Measurements from ENCODE around the gene TIMM13.
"Not testable (repeated sequence)": the region's sequence is repeated elsewhere in the genome, so short reads cannot be mapped to it uniquely, and the experiment has no call there.

TIMM13 gene

DNA sequence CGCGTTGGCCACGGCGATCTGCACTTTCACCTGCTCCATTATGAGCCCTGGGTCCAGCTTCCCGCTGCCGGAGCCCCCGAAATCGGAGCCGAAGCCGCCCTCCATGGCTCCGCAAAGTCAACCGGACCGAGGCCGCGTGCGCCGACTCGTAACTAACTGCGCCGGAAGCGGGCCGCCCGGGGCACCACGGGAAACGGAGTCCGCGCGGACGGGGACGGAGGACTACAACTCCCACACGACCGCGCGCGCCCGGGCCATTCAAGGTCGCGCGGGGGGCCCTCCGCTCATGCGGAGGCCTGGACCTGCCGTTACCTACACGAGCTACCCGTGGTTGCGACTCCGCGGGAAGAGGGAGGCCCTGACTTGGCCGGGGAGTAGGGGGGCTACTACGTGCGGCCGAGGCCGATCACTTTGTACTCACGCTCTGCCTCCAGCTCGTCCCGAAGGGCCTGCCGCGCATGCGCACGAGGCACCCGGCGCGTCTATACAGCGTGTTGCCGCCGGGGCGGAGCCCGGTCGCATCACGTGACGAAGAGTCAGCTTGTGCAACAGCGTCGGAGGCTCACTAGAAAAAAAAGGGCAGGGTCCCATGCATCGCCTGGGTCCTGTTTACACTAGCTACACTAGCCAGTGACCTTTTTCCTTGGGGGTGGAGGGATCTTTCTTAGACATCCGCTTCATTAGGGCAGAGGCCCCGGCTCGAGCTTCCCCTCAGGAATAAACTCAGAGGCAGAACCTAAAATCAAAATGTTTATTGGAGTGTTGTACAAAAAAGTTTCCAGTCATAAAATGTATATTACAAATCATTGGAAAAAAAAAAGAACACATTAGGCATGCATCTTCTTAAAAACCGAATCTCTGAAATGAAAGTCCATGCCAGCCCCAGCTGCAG, at the start of gene TIMM13:
TIMM13 (minus strand) TSS at position 158 of the 892 bp plus-strand sequence; CDS start at position 105, 53 bp downstream.
- DNase-seq, result peak; percentile 92 to 94 (median 92)

DNA sequence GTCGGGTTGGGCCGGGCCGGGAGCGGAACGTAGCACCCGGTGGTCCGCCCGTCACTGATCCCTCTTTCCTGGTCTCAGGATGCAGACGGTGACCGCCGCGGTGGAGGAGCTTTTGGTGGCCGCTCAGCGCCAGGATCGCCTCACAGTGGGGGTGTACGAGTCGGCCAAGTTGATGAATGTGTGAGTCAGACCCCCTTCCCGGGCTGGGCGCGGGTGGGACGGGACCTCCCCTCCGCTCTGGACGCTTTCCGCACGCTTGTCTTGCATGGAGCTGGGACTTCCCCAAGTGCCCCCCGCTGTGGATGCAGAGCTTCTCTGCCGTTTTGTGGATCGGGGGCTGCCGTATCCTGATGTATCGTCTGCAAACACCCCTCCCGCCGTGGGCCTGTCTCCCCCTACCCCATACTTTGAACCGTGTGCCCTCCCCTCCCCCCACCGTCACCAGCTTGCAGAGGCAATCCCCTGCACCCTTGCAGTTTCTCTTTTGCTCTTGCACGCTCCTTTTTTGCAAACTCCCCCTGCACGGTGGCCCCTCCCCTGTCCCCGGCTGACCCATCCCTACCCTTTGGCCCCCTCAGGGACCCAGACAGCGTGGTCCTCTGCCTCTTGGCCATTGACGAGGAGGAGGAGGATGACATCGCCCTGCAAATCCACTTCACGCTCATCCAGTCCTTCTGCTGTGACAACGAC, 49.2 kb upstream of the TIMM13 start:
- peak; percentile 46 to 65 (median 57) for DNase-seq

DNA sequence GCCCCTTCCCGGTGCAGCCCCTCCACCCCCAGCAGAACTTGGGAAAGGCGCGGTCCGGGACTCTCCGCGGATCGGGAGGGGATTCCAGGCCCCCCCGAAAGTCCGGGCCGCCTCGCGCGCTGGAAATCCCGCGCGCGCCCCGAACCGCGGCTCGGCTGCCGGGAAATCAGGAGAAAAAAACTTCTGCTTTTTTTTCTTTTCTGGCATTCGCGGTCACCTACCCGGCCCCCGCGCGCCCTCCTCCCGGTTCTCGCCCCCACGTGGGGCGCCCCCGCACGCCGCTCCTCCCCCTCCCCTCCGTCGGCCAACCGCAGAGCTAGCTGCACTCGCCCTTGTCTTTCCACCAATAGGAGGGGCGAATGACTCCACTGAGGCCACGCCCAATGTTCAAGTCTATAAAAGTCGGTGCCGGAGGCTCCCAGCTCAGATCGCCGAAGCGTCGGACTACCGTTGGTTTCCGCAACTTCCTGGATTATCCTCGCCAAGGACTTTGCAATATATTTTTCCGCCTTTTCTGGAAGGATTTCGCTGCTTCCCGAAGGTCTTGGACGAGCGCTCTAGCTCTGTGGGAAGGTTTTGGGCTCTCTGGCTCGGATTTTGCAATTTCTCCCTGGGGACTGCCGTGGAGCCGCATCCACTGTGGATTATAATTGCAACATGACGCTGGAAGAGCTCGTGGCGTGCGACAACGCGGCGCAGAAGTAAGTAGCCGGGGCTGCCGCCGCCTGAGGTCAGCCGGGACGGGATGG, 48.5 kb upstream of the TIMM13 start, which contains the start of gene GADD45B:
GADD45B (plus strand) TSS at position 426 of the 749 bp plus-strand sequence; CDS start at position 658, 232 bp downstream.
- DNase-seq, result peak; percentile 93 to 96 (median 95)

DNA sequence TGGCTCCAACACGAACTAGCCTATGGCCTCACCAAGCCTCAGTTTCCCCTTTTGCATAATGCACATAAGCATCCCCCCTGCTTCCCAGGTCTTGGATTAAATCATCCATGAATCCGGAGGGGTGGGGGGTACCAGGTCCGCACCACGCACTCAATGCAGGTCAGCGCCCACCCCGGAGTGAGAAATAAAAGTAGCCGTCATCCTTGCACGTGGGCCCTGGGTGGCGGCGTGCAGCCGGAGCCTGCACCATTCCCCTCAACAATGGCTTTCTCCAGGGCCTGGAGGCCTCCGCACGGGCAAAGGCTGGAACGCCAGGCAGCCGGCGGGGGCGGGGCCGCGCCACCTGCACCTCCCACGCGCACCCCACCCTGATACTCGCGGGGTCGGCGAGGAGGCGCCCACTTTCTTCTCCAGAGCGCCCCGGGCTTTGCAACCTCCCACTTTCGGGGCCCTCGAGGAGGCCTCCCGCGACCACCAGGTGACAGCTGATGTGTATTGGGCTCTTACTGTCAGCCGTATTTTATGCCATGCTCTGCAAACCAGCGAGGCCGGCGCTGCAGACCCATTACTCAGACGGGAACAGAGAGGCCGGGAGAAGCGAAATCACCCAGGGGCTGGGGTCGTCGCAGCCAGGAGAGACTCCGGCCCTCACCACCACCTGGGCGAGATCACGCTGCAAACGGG, 47.8 kb upstream of the TIMM13 start:
- peak; percentile 41 to 61 (median 52) for DNase-seq

DNA sequence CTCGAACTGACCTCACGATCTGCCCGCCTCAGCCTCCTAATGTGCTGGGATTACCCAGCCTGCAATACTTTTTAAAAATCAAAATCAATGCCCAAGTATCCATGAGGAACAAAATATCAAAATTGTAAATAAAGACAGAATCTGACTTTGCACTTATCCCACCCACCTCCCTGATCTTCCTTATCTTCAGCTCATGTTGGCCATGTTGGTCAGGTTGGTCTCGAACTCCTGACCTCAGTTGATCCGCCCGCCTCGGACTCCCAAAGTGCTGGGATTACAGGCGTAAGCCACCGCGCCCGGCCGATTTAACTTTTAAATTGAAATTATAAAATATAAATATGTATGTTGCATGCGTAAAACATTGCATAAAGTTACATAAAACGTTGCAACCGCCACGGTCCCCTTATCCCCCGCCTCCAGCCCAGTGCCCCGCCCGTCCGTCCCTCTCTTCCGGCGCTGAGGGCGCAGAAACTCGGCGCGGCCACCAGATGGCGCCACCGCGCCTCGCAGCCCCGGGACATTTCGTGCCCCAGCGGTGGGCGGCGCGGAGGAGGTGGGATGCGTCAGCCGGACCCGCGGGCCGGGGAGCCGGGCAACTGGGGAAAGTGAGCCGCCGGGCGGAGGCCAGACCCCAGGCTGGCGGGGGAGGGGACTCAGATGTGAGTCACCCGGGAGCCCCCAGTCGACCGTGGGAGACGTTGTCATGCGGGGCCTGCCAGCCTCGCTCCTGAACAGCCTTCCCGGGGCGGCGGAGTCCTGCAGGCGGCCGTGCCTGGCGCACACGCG, 47.0 kb upstream of the TIMM13 start:
- peak; percentile 77 to 80 (median 78) for DNase-seq

DNA sequence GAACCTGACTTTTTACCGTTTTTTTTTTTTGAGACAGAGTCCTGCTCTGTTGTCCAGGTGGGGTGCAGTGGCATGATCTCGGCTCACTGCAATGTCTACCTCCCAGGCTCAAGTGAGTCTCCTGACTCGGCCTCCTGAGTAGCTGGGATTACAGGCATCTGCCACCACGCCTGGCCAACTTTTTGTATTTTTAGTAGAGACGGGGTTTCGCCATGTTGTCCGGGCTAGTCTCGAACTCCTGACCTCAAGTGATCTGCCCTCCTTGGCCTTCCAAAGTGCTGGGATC, 42.5 kb upstream of the TIMM13 start:
- not testable (repeated sequence) for DNase-seq

DNA sequence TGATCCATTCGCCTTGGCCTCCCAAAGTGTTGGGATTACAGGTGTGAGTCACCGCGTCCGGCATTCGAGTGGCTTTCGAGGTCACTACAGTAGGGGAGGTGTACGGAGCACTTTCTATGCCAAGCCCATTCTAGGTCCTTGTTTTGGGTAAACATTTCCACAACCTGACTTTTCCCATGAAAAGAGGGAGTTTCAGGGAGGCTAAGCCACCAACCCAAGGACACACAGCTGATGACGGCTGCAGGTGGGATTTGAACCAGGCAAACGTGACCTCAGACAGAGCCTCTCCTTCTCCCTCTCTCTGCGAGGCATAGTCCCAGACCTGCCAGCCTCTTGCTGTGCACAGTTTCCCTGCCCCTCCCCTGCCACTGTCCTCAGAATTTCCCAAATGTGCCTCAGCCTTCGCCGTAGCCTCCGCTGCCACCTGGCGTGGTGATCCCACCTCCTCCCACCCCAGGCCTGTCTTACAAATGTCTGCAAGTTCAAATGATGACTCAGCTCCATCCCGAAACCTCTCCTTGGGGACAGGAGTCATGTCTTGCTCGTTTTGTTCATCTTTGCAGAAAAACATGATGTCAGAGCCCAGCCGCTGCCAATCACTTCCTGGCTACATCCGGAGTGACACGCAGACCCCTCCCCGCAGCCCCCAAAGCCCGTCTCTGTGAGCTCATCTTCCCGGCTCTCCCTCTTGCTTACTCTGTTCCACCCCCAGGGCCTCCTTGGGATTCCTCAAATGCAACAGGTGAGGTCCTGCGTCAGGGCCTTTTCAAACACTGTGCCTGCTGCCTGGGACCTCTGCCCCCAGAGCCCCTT, 41.9 kb upstream of the TIMM13 start:
- no peak for DNase-seq

DNA sequence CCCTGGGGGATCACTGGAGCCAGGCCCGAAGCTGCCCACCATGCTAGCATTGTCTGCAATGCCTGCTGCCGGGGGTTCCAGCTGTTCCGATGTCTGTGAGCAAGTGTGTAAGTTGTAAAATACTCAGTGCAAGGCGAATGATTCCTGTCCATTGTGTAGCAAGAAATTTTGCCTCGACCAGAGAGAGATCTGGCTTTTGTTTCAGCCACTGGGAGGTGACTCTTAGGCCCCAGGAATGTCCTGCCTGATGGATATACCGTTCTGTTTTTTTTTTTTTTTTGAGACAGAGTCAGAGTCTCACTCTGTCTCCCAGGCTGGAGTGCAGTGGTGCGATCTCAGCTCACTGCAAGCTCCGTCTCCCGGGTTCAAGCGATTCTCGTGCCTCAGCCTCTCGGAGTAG, 41.2 kb upstream of the TIMM13 start:
- no peak for DNase-seq

DNA sequence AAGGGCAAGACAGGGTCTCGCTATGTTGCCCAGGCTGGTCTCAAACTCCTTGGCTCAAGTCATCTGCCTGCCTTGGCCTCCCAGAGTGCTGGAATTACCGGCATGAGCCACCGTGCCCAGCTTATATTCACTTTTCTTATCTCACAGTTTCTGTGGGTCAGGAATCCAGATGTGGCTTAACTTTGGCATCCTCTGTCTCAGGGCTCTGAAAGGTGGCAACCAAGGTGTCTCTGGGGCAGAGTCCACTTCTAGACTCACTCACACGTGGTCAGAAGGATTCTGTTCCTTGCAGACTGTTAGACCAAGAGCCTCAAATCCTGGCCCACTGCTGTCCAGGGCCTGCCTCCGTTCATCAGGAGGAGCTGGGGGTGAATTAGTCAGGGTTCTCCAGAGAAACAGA, 37.0 kb upstream of the TIMM13 start:
- DNase-seq, result no peak

DNA sequence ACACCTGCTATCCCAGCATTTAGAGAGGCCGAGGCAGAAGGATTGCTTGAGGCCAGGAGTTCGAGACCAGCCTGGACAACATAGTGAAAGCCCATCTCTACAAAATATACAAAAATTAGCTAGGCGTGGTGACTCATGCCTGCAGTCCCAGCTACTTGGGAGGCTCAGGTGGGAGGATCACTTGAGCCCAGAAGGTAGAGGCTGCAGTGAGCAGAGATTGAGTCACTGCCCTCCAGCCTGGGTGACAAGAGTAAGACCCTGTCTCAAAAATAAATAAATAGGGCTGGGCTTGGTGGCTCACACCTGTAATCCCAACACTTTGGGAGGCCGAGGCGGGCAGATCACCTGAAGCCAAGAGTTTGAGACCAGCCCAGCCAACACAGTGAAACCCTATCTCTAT, 36.3 kb upstream of the TIMM13 start:
- not testable (repeated sequence) for DNase-seq

DNA sequence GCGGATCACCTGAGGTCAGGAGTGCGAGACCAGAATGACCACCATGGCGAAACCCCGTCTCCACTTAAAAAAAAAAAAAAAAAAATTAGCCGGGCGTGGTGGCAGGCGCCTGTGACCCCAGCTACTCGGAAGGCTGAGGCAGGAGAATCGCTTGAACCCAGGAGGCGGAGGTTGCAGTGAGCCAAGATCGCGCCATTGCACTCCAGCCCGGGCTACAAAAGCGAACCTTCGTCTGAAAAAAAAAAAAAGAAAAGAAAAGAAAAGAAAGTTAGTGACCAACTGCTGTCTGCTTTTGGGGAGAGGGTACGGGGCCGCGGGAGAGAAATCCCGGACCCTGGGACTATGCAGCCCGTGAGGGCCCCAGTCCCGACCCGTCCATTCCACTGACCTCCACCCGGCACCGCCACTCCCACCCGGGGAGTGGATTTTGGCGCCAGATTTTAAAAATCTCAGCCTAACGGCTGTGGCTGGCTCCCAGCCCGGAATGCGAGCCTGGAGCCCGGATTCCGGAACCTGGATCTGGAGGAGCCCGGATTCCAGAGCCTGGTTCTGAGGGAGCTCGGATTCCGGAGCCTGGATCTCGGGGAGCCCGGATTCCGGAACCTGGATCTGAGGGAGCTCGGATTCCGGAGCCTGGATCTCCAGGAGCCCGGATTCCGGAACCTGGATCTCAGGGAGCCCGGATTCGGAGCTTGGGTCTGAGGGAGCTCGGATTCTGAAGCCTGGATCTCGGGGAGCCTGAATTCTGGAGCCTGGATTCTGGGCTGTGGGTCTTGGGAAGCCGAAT, 35.4 kb upstream of the TIMM13 start:
- no peak for DNase-seq

DNA sequence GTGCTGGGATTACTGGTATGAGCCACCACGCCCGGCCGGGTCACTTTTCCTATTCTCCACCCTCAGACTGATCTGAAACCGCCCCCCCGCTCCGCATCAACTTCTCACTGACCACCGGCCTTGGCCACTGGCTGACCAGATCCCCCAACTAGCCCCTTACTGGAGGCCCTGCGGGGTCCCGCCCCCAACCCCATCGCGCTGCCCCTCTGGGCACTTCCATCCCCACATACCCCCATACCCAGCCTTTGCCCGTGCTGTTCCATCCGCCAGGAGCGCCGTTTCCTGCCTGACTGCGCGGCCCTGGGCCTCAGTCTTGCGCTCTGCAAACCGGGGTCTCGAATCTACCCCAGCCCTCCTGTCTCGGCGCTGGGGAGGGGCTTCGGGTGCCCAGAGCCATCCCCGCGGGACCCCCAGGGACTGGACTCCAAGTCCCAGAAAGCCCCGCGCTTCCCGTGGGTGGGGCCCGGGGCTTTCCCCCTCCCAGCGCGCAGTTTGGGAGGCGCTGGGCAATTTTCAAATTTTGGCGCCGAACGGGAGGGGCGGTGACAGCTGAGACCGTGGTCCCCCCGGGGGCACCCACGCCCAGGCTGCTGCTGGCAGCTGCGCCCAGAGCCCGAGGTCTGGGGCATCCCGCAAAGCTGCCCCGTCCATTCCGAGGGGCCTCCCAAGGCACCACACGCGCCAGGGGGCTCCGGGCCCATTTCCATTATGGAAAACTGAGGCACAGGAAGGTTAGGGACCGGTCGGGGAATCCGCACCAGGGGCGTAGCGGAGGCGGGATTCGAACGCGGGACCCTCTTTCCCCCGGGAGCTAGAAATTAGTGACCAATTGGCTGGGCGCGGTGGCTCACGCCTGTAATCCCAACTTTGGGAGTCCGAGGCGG, 34.6 kb upstream of the TIMM13 start:
- DNase-seq, result peak in 2 of 4 experiments; percentile 30 to 41

DNA sequence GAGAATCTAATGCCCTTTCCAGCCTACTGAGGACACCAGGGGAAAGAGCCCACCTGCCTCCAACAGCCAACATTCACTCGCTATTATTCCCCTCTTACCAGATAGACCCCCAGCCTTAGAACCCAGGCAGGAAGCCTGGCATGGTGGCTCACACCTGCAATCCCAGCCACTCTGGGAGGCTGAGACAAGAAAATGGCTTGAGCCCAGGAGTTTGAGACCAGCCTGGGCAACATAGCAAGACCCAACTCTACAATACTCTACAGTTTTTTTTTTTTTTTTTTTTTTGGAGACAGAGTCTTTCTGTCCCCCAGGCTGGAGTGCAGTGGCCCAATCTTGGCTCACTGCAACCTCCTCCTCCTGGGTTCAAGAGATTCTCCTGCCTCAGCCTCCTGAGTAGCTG, 32.9 kb upstream of the TIMM13 start:
- DNase-seq, result no peak

DNA sequence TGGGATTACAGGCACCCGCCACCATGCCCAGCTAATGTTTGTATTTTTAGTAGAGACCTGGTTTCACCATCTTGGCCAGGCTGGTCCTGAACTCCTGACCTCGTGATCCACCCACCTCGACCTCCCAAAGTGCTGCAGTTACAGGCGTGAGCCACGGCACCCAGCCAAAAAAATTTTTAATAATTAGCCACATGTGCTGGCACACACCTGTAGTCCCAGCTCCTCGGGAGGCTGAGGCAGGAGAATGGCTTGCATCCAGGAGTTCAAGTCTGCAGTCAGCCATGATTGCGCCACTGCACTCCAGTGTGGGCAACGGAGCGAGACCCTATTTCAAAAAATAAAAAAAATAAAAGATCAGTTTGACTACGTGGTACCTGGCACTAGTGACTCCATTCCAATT, 31.4 kb upstream of the TIMM13 start:
- not testable (repeated sequence) for DNase-seq

DNA sequence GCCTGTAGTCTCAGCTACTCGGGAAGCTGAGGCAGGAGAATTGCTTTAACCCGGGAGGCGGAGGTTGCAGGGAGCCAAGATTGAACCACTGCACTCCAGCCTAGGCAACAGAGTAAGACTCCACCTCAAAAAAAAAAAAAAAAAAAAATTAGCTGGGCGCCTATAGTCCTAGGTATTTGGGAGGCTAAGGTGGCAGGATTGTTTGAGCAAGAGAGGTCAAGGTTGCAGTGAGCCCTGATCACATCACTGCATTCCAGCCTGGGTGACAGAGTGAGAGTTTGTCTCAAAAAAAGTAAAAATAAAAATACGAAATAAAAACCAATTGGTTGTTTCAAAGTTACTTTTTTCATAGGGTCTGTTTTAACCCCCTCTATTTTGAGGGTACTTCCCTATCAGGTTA, 30.7 kb upstream of the TIMM13 start:
- DNase-seq, result no peak

DNA sequence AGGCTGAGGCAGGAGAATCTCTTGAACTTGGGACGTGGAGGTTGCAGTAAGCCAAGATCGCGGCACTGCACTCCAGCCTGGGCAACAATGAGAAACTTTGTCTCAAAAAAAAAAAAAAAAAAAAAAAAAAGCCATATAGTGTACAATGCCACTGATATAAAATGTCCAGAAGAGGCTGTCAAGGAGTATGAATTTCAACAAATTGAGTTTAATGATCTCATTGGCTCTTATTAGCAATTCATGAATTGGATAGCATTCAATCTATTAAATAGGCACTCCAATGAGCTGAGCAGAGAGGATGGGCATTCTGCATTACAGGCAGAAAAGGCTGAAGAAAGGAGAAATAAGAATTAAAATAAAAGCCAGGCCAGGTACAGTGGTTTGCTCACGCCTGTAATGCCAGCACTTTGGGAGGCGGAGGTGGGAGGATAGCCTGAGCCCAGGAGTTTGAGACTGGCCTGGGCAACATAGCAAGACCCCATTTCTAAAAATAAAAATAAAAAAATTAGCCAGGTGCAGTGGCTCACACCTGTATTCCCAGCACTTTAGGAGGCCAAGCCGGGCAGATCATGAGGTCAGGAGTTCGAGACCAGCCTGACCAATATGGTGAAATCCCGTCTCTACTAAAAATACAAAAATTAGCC, 30.1 kb upstream of the TIMM13 start:
- DNase-seq, result no peak

DNA sequence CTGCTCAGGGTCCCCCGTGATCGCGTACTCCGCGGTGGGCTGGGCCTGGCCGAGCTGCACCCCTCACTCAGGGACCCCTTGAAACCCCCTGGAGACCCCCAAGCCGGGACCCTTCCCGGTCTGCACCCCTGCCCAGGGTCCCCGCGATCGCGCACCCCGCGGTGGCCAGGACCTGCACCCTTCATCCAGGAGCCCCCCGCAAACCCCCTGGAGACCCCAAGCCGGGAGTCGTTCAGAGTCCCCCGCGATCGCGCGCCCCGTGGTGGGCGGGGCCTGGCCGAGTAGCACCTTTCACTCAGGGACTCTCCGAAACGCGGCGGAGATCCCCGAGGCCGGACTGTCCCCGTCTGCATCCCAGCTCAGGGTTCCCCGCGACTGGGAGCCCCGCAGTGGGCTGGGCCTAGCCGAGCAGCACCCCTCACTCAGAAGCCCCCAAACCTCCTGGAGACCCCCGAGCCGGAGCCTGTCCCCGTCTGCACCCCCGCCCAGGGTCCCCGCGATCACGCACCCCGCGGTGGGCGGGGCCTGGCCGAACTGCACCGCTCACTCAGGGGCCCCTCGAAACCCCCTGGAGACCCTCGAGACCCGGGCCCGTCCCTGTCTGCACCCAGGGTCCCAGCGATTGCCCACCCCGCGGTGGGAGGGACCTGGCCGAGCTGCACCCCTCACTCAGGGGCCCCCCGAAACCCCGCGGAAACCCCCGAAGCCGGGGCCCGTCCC, 28.6 kb upstream of the TIMM13 start:
- DNase-seq, result peak in 3 of 4 experiments; percentile 17 to 25 (median 24)
